Endothelial cell of umbilical vein (primary cell): ENCODE measurements around the gene ADORA2A. TPM values are rescaled to one million over a fixed set of nuclear protein-coding genes. Genes with fewer than 3 reads are reported as not detected.

Experiments
- BruUV-seq: library from RNA; stranded (reverse); fragments of 400-500 nt; replicated peaks from 2 replicates; lab custom pipeline; 2021; lab: Mats Ljungman, UMichigan
- CTCF ChIA-PET: fragments of 300-600, 350-600 bp; sonication (Branson Sonifier 250); formaldehyde crosslinking; loops from one replicate; lab custom pipeline; 2021; ENCODE audit warnings: antibody characterized with exemption, inconsistent platforms; lab: Charles Lee
- POLR2A ChIA-PET: fragments of 300-600, 350-600 bp; sonication (Branson Sonifier 250); formaldehyde crosslinking; loops from one replicate; lab custom pipeline; 2021; ENCODE audit warnings: antibody characterized with exemption, inconsistent platforms; lab: Charles Lee
- DNase-seq: peaks from one replicate; pipeline ENCODE4 v3.0.0-alpha.2; 2011; ENCODE audit warnings: low read depth, low spot score
- FAIRE-seq: peaks from 2 replicates; lab custom pipeline; 2011; peaks lifted over from hg19 to GRCh38; lab: Jason Lieb, UNC
- H2AFZ ChIP-seq: 2 replicates; pipeline ENCODE4 v1.6.0; 2012; ENCODE audit warnings: low read depth, low read length, control low read depth, inconsistent platforms
- H3K27ac ChIP-seq: 2 replicates; pipeline ENCODE4 v1.5.1; 2011; ENCODE audit warnings: low read depth, mild to moderate bottlenecking, control low read depth, low read length, moderate library complexity; ENCODE audit not compliant: insufficient read depth
- H3K27me3 ChIP-seq, 2 experiments: 2 replicates each; pipeline versions ENCODE4 v1.6.0 to v1.6.1; 2011; ENCODE audit warnings: low read length in 2 of 2, mixed read lengths in 1 of 2; ENCODE audit not compliant: control insufficient read depth in 2 of 2, insufficient read depth in 2 of 2
- H3K36me3 ChIP-seq, 2 experiments: 2 replicates in 1 of 2; 3 replicates in 1 of 2; pipeline ENCODE4 v1.5.1; 2011; ENCODE audit warnings: low read length in 2 of 2, mild to moderate bottlenecking in 1 of 2, moderate library complexity in 1 of 2; ENCODE audit not compliant: control insufficient read depth in 2 of 2, insufficient read depth in 2 of 2; ENCODE audit errors: extremely low read depth in 1 of 2
- H3K4me1 ChIP-seq: 3 replicates; pipeline ENCODE4 v1.5.1; 2011; ENCODE audit warnings: mild to moderate bottlenecking, low read length; ENCODE audit not compliant: control insufficient read depth, insufficient read depth; ENCODE audit errors: extremely low read depth
- H3K4me2 ChIP-seq: 2 replicates; pipeline ENCODE4 v1.6.1; 2011; ENCODE audit warnings: low read length, control low read depth, mixed read lengths; ENCODE audit not compliant: insufficient read depth
- H3K4me3 ChIP-seq, 3 experiments: fragments of 200-600 bp in 1 of 3; sonication (generic), shearing (Covaris generic) in 1 of 3; replicated peaks in 1 of 3; 2 replicates each; pipeline ENCODE4 v1.5.1; 2011 to 2016; ENCODE audit warnings: control low read depth in 3 of 3, low read length in 3 of 3, mild to moderate bottlenecking in 2 of 3, inconsistent platforms in 1 of 3, low read depth in 1 of 3, moderate library complexity in 1 of 3; ENCODE audit not compliant: insufficient read depth in 1 of 3
- H3K79me2 ChIP-seq: 2 replicates; pipeline ENCODE4 v1.6.0; 2012; ENCODE audit warnings: low read length, inconsistent platforms; ENCODE audit not compliant: control insufficient read depth, insufficient read depth
- H3K9ac ChIP-seq: replicated peaks from 2 replicates; pipeline ENCODE3; 2011; ENCODE audit warnings: low read length, control low read depth; ENCODE audit not compliant: insufficient read depth; ENCODE audit errors: extremely low read depth
- H3K9me1 ChIP-seq: replicated peaks from 3 replicates; pipeline ENCODE4 v1.6.0; 2011; ENCODE audit warnings: mild to moderate bottlenecking, low read length; ENCODE audit not compliant: control insufficient read depth, insufficient read depth; ENCODE audit errors: extremely low read depth
- H3K9me3 ChIP-seq: replicated peaks from 2 replicates; pipeline ENCODE4 v1.5.1; 2012; ENCODE audit warnings: low read length, inconsistent platforms; ENCODE audit not compliant: control insufficient read depth, insufficient read depth
- H4K20me1 ChIP-seq: replicated peaks from 2 replicates; pipeline ENCODE3; 2011; ENCODE audit warnings: mild to moderate bottlenecking, low read length; ENCODE audit not compliant: control insufficient read depth, insufficient read depth; ENCODE audit errors: extremely low read depth
- CTCF ChIP-seq, 2 donors: IDR thresholded peaks; 1 replicate in 1 of 2; 2 replicates in 1 of 2; pipeline ENCODE4 v1.5.1; 2011; ENCODE audit warnings: low read length in 2 of 2, mild to moderate bottlenecking in 2 of 2, moderate library complexity in 2 of 2, control low read depth in 1 of 2, inconsistent platforms in 1 of 2, low read depth in 1 of 2; ENCODE audit not compliant: insufficient read depth in 1 of 2; ENCODE audit errors: extremely low read depth in 1 of 2
- JUN ChIP-seq: IDR thresholded peaks from 2 replicates; pipeline ENCODE4 v1.6.1; 2011; ENCODE audit warnings: borderline replicate concordance, low read depth; ENCODE audit not compliant: insufficient read length, insufficient read depth
- MAX ChIP-seq: IDR thresholded peaks from 2 replicates; pipeline ENCODE4 v1.6.1; 2011; ENCODE audit not compliant: insufficient read depth, insufficient read length
- POLR2AphosphoS5 ChIP-seq: IDR thresholded peaks from 2 replicates; pipeline ENCODE4 v1.6.1; 2012; ENCODE audit warnings: low read depth, mild to moderate bottlenecking, control low read depth, low read length, moderate library complexity; ENCODE audit not compliant: insufficient read depth
- dilution Hi-C: fragments of 300-500 bp; cut with MboI; formaldehyde crosslinking; loops from one replicate; pipeline ENCODE4 v1.15.0; 2019; ENCODE audit warnings: low sequenced_read_pairs; ENCODE audit not compliant: extremely low pct_ligation_motif_present
- intact Hi-C: fragments of 100-400 bp; cut with micrococcal nuclease; formaldehyde crosslinking; loops from one replicate; pipeline ENCODE4 v1.10.0; 2022
- polyA plus RNA-seq, 4 experiments: library from polyadenylated mRNA; depleted of rRNA in 3 of 4; stranded (reverse) in 3 of 4; unstranded in 1 of 4; fragments of >200 nt; gene quantifications; 2 replicates each; pipeline versions ENCODE4 v1.2.1 to v1.2.3, GENCODE V29; 2011 to 2012; ENCODE audit warnings: missing spikeins in 1 of 4
- total RNA-seq: library from RNA; stranded (reverse); gene quantifications from 2 replicates; pipeline ENCODE4 v1.2.3, GENCODE V29; 2021

ADORA2A gene
- total and polyA plus RNA-seq, 2 donors (not counting 3 experiments of a cell fraction or from before 2014, with no cell fraction given), result 20.0 to 33.1 TPM

- CTCF ChIA-PET, result interaction anchor here (1.2 to 7.7 kb wide), 5 partner anchors 18 to 105 kb away, joined by 4 to 64 read pairs (median 8); no protein-coding TSS in a partner anchor
- Histone ChIP-seq H3K9me1 (no peaks in the 10 kb centered on the region), H3K79me2 (no peaks in the 10 kb centered on the region), H4K20me1 (no peaks in the 10 kb centered on the region), H3K9me3 (no peaks in the 10 kb centered on the region), H3K27ac (peak overlapping the region; percentile 79), H3K4me3 (no peak overlapping the region), H3K36me3 (peaks cover 0 to 5% of the 10 kb centered on the region in 2 experiments), H3K4me2 (no peak overlapping the region), H3K27me3 (no peaks in the 10 kb centered on the region), H3K4me1 (peaks cover 27% of the 10 kb centered on the region), H2AFZ (no peak overlapping the region), H3K9ac (no peak overlapping the region)
- TF ChIP-seq JUN (no peak), MAX (no peak)
- BruUV-seq, result no TSS peak
- POLR2A ChIA-PET, result no interaction called here
- no peak for DNase-seq
- dilution Hi-C loops, result no loop called here
- no peak for FAIRE-seq
- intact Hi-C loops, result loop anchor here (1.0 kb wide), 4 partner anchors 14 to 151 kb away; partner anchors contain the start of gene SPECC1L
Measured at GRCh38 chr22:24420977-24421343, 6.4 kb upstream of the ADORA2A start.

- H3K27me3 ChIP-seq, result no peaks in the 10 kb centered on the region
- FAIRE-seq (peak; percentile 54), DNase-seq (no peak)
- no peak overlapping the region for H3K4me2 ChIP-seq
- no peak overlapping the region for H2AFZ ChIP-seq
- H3K79me2 ChIP-seq, result no peaks in the 10 kb centered on the region
- dilution Hi-C loops, result no loop called here
- ChIA-PET POLR2A (no interaction called here), CTCF (interaction anchor here (1.5 to 7.7 kb wide), 6 partner anchors 13 to 104 kb away, joined by 3 to 64 read pairs (median 11); no protein-coding TSS in a partner anchor)
- H3K27ac ChIP-seq, result no peak overlapping the region
- H4K20me1 ChIP-seq, result no peaks in the 10 kb centered on the region
- peaks cover 27% of the 10 kb centered on the region for H3K4me1 ChIP-seq
- TF ChIP-seq CTCF (IDR thresholded peaks at IDR 0.05; ENCODE audit: extremely low read depth in 1 of 2, insufficient read depth in 1 of 2, low read depth in 1 of 2, low read length in 2 of 2) (no peak), POLR2AphosphoS5 (peak; percentile 11)
- peaks cover 0 to 3% of the 10 kb centered on the region in 2 experiments for H3K36me3 ChIP-seq
- H3K4me3 ChIP-seq, result no peak overlapping the region
- H3K9ac ChIP-seq, result no peak overlapping the region
- no peaks in the 10 kb centered on the region for H3K9me1 ChIP-seq
- intact Hi-C loops, result no loop called here
- BruUV-seq, result no TSS peak
- no peaks in the 10 kb centered on the region for H3K9me3 ChIP-seq
Measured at GRCh38 chr22:24421428-24421931, 5.9 kb upstream of the ADORA2A start.
